AG04450 (cell line): Measurements from ENCODE around the gene CAND1. TPM values are rescaled to one million over a fixed set of nuclear protein-coding genes. Genes with fewer than 3 reads are reported as not detected.

ENCODE experiments used
- CTCF ChIA-PET: fragments of 300-600, 350-600 bp; formaldehyde crosslinking; extraction: SDS; loops from one replicate; lab custom pipeline; 2022; ENCODE audit warnings: antibody characterized with exemption, inconsistent platforms; lab: Charles Lee
- POLR2A ChIA-PET: fragments of 350-600 bp; formaldehyde crosslinking; extraction: SDS; loops from one replicate; lab custom pipeline; 2021; ENCODE audit warnings: antibody characterized with exemption, inconsistent platforms; lab: Yijun Ruan, JAX
- DNase-seq: peaks from one replicate; pipeline ENCODE4 v3.0.0-alpha.2; 2011; ENCODE audit warnings: low read depth, low spot score
- H3K27ac ChIP-seq: one replicate; pipeline ENCODE4 v1.5.1; 2012; ENCODE audit warnings: low read depth, low read length, control low read depth
- H3K27me3 ChIP-seq: one replicate; pipeline ENCODE4 v1.6.0; 2012; ENCODE audit warnings: low read length; ENCODE audit not compliant: control insufficient read depth, insufficient read depth
- H3K4me3 ChIP-seq: 2 replicates; pipeline ENCODE4 v1.5.1; 2011; ENCODE audit warnings: mild to moderate bottlenecking, low read depth, low read length, control low read depth
- H3K9me3 ChIP-seq: 2 replicates; pipeline ENCODE4 v1.5.1; 2012; ENCODE audit warnings: low read length; ENCODE audit not compliant: control insufficient read depth, insufficient read depth
- CTCF ChIP-seq: IDR thresholded peaks from 2 replicates; pipeline ENCODE4 v1.5.1; 2011; ENCODE audit warnings: low read depth, low read length, control low read depth, inconsistent platforms
- polyA minus RNA-seq: library from RNA; depleted of rRNA, polyadenylated mRNA; stranded (reverse); fragments of >200 nt; gene quantifications from 2 replicates; pipeline ENCODE4 v1.2.3, GENCODE V29; 2011; rRNA and poly(A)+ RNA removed
- polyA plus RNA-seq: library from polyadenylated mRNA; depleted of rRNA; stranded (reverse); fragments of >200 nt; gene quantifications from 2 replicates; pipeline ENCODE4 v1.2.3, GENCODE V29; 2011; rRNA removed

The CAND1 gene
- 99.7 and 134 TPM in 2 replicates for polyA plus RNA-seq
- 65.6 and 134 TPM in 2 replicates for polyA minus RNA-seq

- CTCF ChIA-PET = interaction anchor here (0.6 to 1.6 kb wide), 5 partner anchors 86 to 1939 kb away, joined by 3 to 4 read pairs (median 3); no protein-coding TSS in a partner anchor
- Histone ChIP-seq H3K4me3 (peak within 1 kb of the TSS; percentile 92), H3K27ac (peak within 1 kb of the TSS; percentile 97), H3K9me3 (no peaks in the 10 kb centered on the region; the same call in 1 of the 2 replicates), H3K27me3 (no peaks in the 10 kb centered on the region)
- peak; percentile 98 for DNase-seq
- no peak for TF ChIP-seq CTCF
- POLR2A ChIA-PET = interaction anchor here (0.7 to 1.8 kb wide), 14 partner anchors 8 to 1585 kb away, joined by 3 to 8 read pairs (median 5); no protein-coding TSS in a partner anchor
Observed at GRCh38 chr12:67268896-67269632, at the start of gene CAND1. TSS of gene CAND1 (plus strand) at chr12:67269358. CDS start at chr12:67269718, 360 bp downstream.

GRCh38 chr12:67220065-67220464 lies 49.1 kb upstream of the CAND1 start:
- ChIA-PET POLR2A (no interaction called here), CTCF (no interaction called here)
- TF ChIP-seq CTCF = no peak
- DNase-seq = no peak
- Histone ChIP-seq H3K27ac (no peak overlapping the region), H3K27me3 (no peaks in the 10 kb centered on the region), H3K4me3 (no peak overlapping the region), H3K9me3 (no peaks in the 10 kb centered on the region)

- Histone ChIP-seq H3K4me3 (no peak overlapping the region), H3K27me3 (no peaks in the 10 kb centered on the region), H3K27ac (no peak overlapping the region), H3K9me3 (no peaks in the 10 kb centered on the region)
- CTCF ChIA-PET = no interaction called here
- DNase-seq = no peak
- POLR2A ChIA-PET = no interaction called here
- peak; percentile 40 for TF ChIP-seq CTCF
Observed at GRCh38 chr12:67222302-67222701, 46.9 kb upstream of the CAND1 start.

GRCh38 chr12:67223225-67223624 lies 45.9 kb upstream of the CAND1 start:
- H3K27me3 ChIP-seq = no peaks in the 10 kb centered on the region
- ChIA-PET CTCF (no interaction called here), POLR2A (no interaction called here)
- no peak overlapping the region for H3K4me3 ChIP-seq
- no peak overlapping the region for H3K27ac ChIP-seq
- H3K9me3 ChIP-seq = no peaks in the 10 kb centered on the region
- DNase-seq = no peak
- TF ChIP-seq CTCF = no peak

- ChIA-PET POLR2A (no interaction called here), CTCF (no interaction called here)
- no peaks in the 10 kb centered on the region for H3K27me3 ChIP-seq
- no peak overlapping the region for H3K27ac ChIP-seq
- TF ChIP-seq CTCF = no peak
- H3K9me3 ChIP-seq = no peaks in the 10 kb centered on the region
- DNase-seq = no peak
- H3K4me3 ChIP-seq = no peak overlapping the region
Observed at GRCh38 chr12:67237231-67237630, 31.9 kb upstream of the CAND1 start.
